Measurements from ENCODE around the gene MS4A15. TPM values are rescaled to one million over a fixed set of nuclear protein-coding genes. Genes with fewer than 3 reads are reported as not detected.

MS4A15 gene
- total and polyA plus RNA-seq, 10 of the 15 experiments (the other 5 are each of a cell fraction or from before 2014, with no cell fraction given) = 0.05 to 0.84 (median 0.45) TPM

GRCh38 chr11:60780774-60781173, 24.1 kb downstream of the MS4A15 start:
- Histone ChIP-seq H3K27me3 (replicated peaks in 1 of 2; ENCODE audit: control insufficient read depth in 2 of 2, insufficient read depth in 2 of 2, low read length in 1 of 2) (no peaks in the 10 kb centered on the region), H3K4me1 (ENCODE audit: control insufficient read depth, insufficient read depth, low read length) (peaks cover 7% of the 10 kb centered on the region), H4K20me1 (ENCODE audit: control insufficient read depth, insufficient read depth) (no peaks in the 10 kb centered on the region), H3K36me3 (ENCODE audit: control insufficient read depth in 2 of 2, insufficient read depth in 2 of 2, low read length in 1 of 2) (no peaks in the 10 kb centered on the region), H3K4me2 (ENCODE audit: control insufficient read depth, insufficient read depth) (no peak overlapping the region), H3K9me3 (replicated peaks; ENCODE audit: control insufficient read depth, insufficient read depth, low read length) (no peaks in the 10 kb centered on the region), H3K79me2 (ENCODE audit: control insufficient read depth, insufficient read depth, low read length) (no peaks in the 10 kb centered on the region), H3K4me3 (no peak overlapping the region), H3K9ac (ENCODE audit: control insufficient read depth, insufficient read depth, low read length) (no peak overlapping the region), H2AFZ (ENCODE audit: control insufficient read depth, low read depth, low read length) (no peak overlapping the region), H3K27ac (ENCODE audit: control insufficient read depth, insufficient read depth) (no peak overlapping the region)
- ChIA-PET CTCF (interaction anchor here (1.0 to 9.3 kb wide), 4 partner anchors 10 to 119 kb away, joined by 3 to 184 read pairs (median 31); no protein-coding TSS in a partner anchor), SMC1A (ENCODE audit: uncharacterized antibody, unreplicated experiment) (interaction anchor here (1.0 to 12.5 kb wide), 5 partner anchors 17 to 108 kb away, joined by 3 to 143 read pairs (median 46); no protein-coding TSS in a partner anchor), POLR2A (no interaction called here), RAD21 (ENCODE audit: unreplicated experiment) (interaction anchor here (1.0 to 1.9 kb wide), 4 partner anchors 9 to 42 kb away, joined by 3 to 8 read pairs (median 6); no protein-coding TSS in a partner anchor)
- in situ Hi-C loops (cut with MboI) (no loop called here), intact Hi-C loops (cut with micrococcal nuclease; ENCODE audit: unreplicated experiment) (no loop called here)
- FAIRE-seq (no peak), DNase-seq (ENCODE audit: low read depth, low spot score) (no peak), ATAC-seq (no peak)
- no TSS peak for BruUV-seq (replicated peaks)
- no peak for TF ChIP-seq EED (IDR thresholded peaks at IDR 0.05; ENCODE audit: low read depth)
- no peak for TF ChIP-seq SIX5 (IDR thresholded peaks at IDR 0.05; ENCODE audit: low read depth, low read length, severe bottlenecking)
- TF ChIP-seq E4F1 (IDR thresholded peaks at IDR 0.05; ENCODE audit: borderline replicate concordance, partially characterized antibody) = no peak
- no peak for TF ChIP-seq SREBF2 (IDR thresholded peaks at IDR 0.05; ENCODE audit: low read length)
- no peak for TF ChIP-seq CEBPZ (IDR thresholded peaks at IDR 0.05; ENCODE audit: low read depth, low read length)
- no peak for TF ChIP-seq ZBTB40 (IDR thresholded peaks at IDR 0.05; ENCODE audit: borderline replicate concordance)
- no peak for TF ChIP-seq NFXL1 (IDR thresholded peaks at IDR 0.05; ENCODE audit: borderline replicate concordance)
- no peak for TF ChIP-seq TCF12 (IDR thresholded peaks at IDR 0.05; ENCODE audit: low read depth, low read length)
- TF ChIP-seq ATF7 (IDR thresholded peaks at IDR 0.05; ENCODE audit: low read depth) = no peak
- no peak for TF ChIP-seq NR2F1 (conservative IDR thresholded peaks at IDR 0.05)

All from GM12878 (cell line).